IMR-90 (cell line): ENCODE measurements around the gene OSBPL2. TPM values are rescaled to one million over a fixed set of nuclear protein-coding genes. Genes with fewer than 3 reads are reported as not detected.

Source experiments
- ATAC-seq: fragments of 200-7000 bp; cut with Tn5 transposase; 2 replicates; pipeline ENCODE4 v1.9.1; 2020; ENCODE audit warnings: low read depth, mild to moderate bottlenecking, moderate library complexity
- BruUV-seq: library from RNA; stranded (reverse); fragments of 400-500 nt; replicated peaks from 2 replicates; lab custom pipeline; 2021; lab: Mats Ljungman, UMichigan
- CTCF ChIA-PET: fragments of 300-600 bp; formaldehyde crosslinking; extraction: SDS; loops from one replicate; lab custom pipeline; 2021; ENCODE audit warnings: antibody characterized with exemption; lab: Yijun Ruan, JAX
- POLR2A ChIA-PET: fragments of 300-600 bp; sonication (Branson Sonifier 250); formaldehyde crosslinking; loops from one replicate; lab custom pipeline; 2022; ENCODE audit warnings: antibody characterized with exemption; ENCODE audit not compliant: unreplicated experiment; lab: Charles Lee
- DNase-seq: peaks from one replicate; pipeline ENCODE4 v3.0.0; 2013
- H2AFZ ChIP-seq: replicated peaks from 2 replicates; pipeline ENCODE3; 2013; ENCODE audit warnings: low read length, mild to moderate bottlenecking; ENCODE audit not compliant: poor library complexity
- H2AK5ac ChIP-seq: 2 replicates; pipeline ENCODE4 v1.6.1; 2013; ENCODE audit warnings: low read depth, low read length, inconsistent platforms
- H2AK9ac ChIP-seq: replicated peaks from 2 replicates; pipeline ENCODE3; 2013; ENCODE audit warnings: mild to moderate bottlenecking, low read depth, low read length, moderate library complexity; ENCODE audit not compliant: poor library complexity
- H2BK120ac ChIP-seq: 2 replicates; pipeline ENCODE4 v1.6.1; 2013; ENCODE audit warnings: low read depth, low read length, inconsistent platforms
- H2BK15ac ChIP-seq: 3 replicates; pipeline ENCODE4 v1.6.1; 2013; ENCODE audit warnings: low read depth, low read length, inconsistent platforms
- H2BK20ac ChIP-seq: 2 replicates; pipeline ENCODE4 v1.6.1; 2013; ENCODE audit warnings: low read depth, mild to moderate bottlenecking, inconsistent platforms, low read length, moderate library complexity
- H2BK5ac ChIP-seq: 2 replicates; pipeline ENCODE4 v1.6.1; 2013; ENCODE audit warnings: mild to moderate bottlenecking, low read depth, low read length, inconsistent platforms; ENCODE audit not compliant: poor library complexity, severe bottlenecking
- H3K14ac ChIP-seq: replicated peaks from 2 replicates; pipeline ENCODE4 v1.6.1; 2013; ENCODE audit warnings: low read depth, low read length, inconsistent platforms
- H3K18ac ChIP-seq: 2 replicates; pipeline ENCODE4 v1.6.1; 2013; ENCODE audit warnings: low read depth, low read length, control low read depth
- H3K23ac ChIP-seq: 2 replicates; pipeline ENCODE4 v1.6.1; 2013; ENCODE audit warnings: low read depth, low read length, inconsistent platforms
- H3K27ac ChIP-seq: 2 replicates; pipeline ENCODE4 v1.5.1; 2013; ENCODE audit warnings: mild to moderate bottlenecking, control low read depth, low read length; ENCODE audit not compliant: insufficient read depth
- H3K27me3 ChIP-seq: 2 replicates; pipeline ENCODE4 v1.6.1; 2013; ENCODE audit warnings: low read length; ENCODE audit not compliant: control insufficient read depth, insufficient read depth
- H3K36me3 ChIP-seq: 2 replicates; pipeline ENCODE4 v1.6.1; 2013; ENCODE audit warnings: low read length, mixed read lengths; ENCODE audit not compliant: control insufficient read depth, insufficient read depth
- H3K4ac ChIP-seq: 2 replicates; pipeline ENCODE4 v1.6.1; 2013; ENCODE audit warnings: low read depth, low read length, inconsistent platforms
- H3K4me1 ChIP-seq: 2 replicates; pipeline ENCODE4 v1.6.1; 2013; ENCODE audit warnings: low read length, mixed read lengths; ENCODE audit not compliant: control insufficient read depth, insufficient read depth
- H3K4me2 ChIP-seq: 2 replicates; pipeline ENCODE4 v1.6.1; 2013; ENCODE audit warnings: low read depth, mild to moderate bottlenecking, control low read depth, low read length, moderate library complexity
- H3K4me3 ChIP-seq: 2 replicates; pipeline ENCODE4 v1.5.1; 2013; ENCODE audit warnings: low read depth, mild to moderate bottlenecking, control low read depth, low read length, moderate library complexity; ENCODE audit not compliant: insufficient read depth
- H3K56ac ChIP-seq: 2 replicates; pipeline ENCODE4 v1.6.1; 2013; ENCODE audit warnings: low read length, inconsistent platforms; ENCODE audit not compliant: insufficient read depth; ENCODE audit errors: extremely low read depth
- H3K79me1 ChIP-seq, 2 experiments: 2 replicates each; pipeline ENCODE4 v1.6.1; 2013; ENCODE audit warnings: low read length in 2 of 2, inconsistent platforms in 1 of 2, low read depth in 1 of 2
- H3K9ac ChIP-seq: 2 replicates; pipeline ENCODE4 v1.6.1; 2013; ENCODE audit warnings: low read depth, low read length, control low read depth
- H3K9me1 ChIP-seq: 2 replicates; pipeline ENCODE4 v1.6.1; 2013; ENCODE audit warnings: low read length, inconsistent platforms; ENCODE audit not compliant: insufficient read depth
- H3K9me3 ChIP-seq: 2 replicates; pipeline ENCODE4 v1.6.1; 2013; ENCODE audit warnings: low read length; ENCODE audit not compliant: control insufficient read depth, insufficient read depth
- H4K20me1 ChIP-seq: 2 replicates; pipeline ENCODE4 v1.6.1; 2013; ENCODE audit warnings: low read length, inconsistent platforms; ENCODE audit not compliant: insufficient read depth
- H4K5ac ChIP-seq: 2 replicates; pipeline ENCODE4 v1.6.1; 2013; ENCODE audit warnings: mild to moderate bottlenecking, low read depth, low read length, control low read depth
- H4K8ac ChIP-seq, 2 experiments: 2 replicates each; pipeline ENCODE4 v1.6.1; 2013; ENCODE audit warnings: low read depth in 2 of 2, low read length in 2 of 2, control low read depth in 1 of 2, inconsistent platforms in 1 of 2
- H4K91ac ChIP-seq: 2 replicates; pipeline ENCODE4 v1.6.1; 2013; ENCODE audit warnings: low read depth, low read length, inconsistent platforms; ENCODE audit not compliant: insufficient read depth
- BHLHE40 ChIP-seq: fragments of 150-350 bp; IDR thresholded peaks from 2 replicates; pipeline ENCODE4 v1.6.1; 2016; ENCODE audit warnings: mild to moderate bottlenecking, low read depth, low read length
- CHD1 ChIP-seq: IDR thresholded peaks from 2 replicates; pipeline ENCODE4 v1.6.1; 2012; ENCODE audit warnings: low read depth, low read length, improper control_type of control experiment
- SMC3 ChIP-seq: fragments of 150-350 bp; IDR thresholded peaks from 2 replicates; pipeline ENCODE4 v1.6.1; 2016; ENCODE audit warnings: low read depth, mild to moderate bottlenecking, antibody characterized with exemption, low read length, moderate library complexity
- WGBS, 2 experiments: methylation state at CpG; one replicate each; pipeline versions ENCODE4 v1.1.5 to v1.1.7; 2013; ENCODE audit warnings: missing lambda C conversion rate in 2 of 2; ENCODE audit not compliant: insufficient read length in 1 of 2; ENCODE audit errors: extremely low coverage in 2 of 2; 5-methylcytosine and 5-hydroxymethylcytosine counted together
- dilution Hi-C: fragments of 300-500 bp; cut with HindIII; formaldehyde crosslinking; loops from one replicate; pipeline ENCODE4 v1.14.3; 2018; ENCODE audit warnings: low sequenced_read_pairs; ENCODE audit not compliant: unreplicated experiment
- in situ Hi-C: fragments of 300-500 bp; cut with MboI; formaldehyde crosslinking; loops from 3 replicates; pipeline ENCODE4 v1.14.3; 2019; ENCODE audit warnings: low sequenced_read_pairs, inconsistent platforms, mixed read lengths
- intact Hi-C: fragments of 100-400 bp; cut with micrococcal nuclease; formaldehyde crosslinking; loops from 2 replicates; pipeline ENCODE4 v1.10.0; 2022
- polyA plus RNA-seq, 3 experiments: library from polyadenylated mRNA; depleted of rRNA; stranded (reverse); fragments of >200 nt; gene quantifications; 2 replicates each; pipeline ENCODE4 v1.2.3, GENCODE V29; 2012; ENCODE audit warnings: low replicate concordance in 1 of 3
- total RNA-seq: library from RNA; depleted of rRNA; stranded (reverse); fragments of >200 nt; gene quantifications from 2 replicates; pipeline ENCODE4 v1.2.3, GENCODE V29; 2012

OSBPL2 gene
- total and polyA plus RNA-seq, 2 of the 4 experiments (the other 2 are of a cell fraction): 19.3 to 27.6 TPM

GRCh38 chr20:62315773-62316172 is 77.5 kb downstream of the OSBPL2 start:
- ATAC-seq (no peak), DNase-seq (no peak)
- Histone ChIP-seq H2AK9ac (no peak overlapping the region), H3K23ac (no peak overlapping the region), H3K14ac (no peak overlapping the region), H3K9me3 (no peaks in the 10 kb centered on the region), H2BK15ac (no peak overlapping the region), H2BK20ac (no peak overlapping the region), H4K20me1 (no peaks in the 10 kb centered on the region), H4K91ac (no peak overlapping the region), H3K36me3 (peaks cover 41% of the 10 kb centered on the region; the same call in 1 of the 2 replicates), H2AK5ac (no peak overlapping the region), H3K9me1 (no peaks in the 10 kb centered on the region), H3K9ac (no peak overlapping the region), H3K4me3 (no peak overlapping the region), H2BK5ac (no peak overlapping the region), H4K8ac (no peak overlapping the region), H4K5ac (no peak overlapping the region), H3K4ac (no peak overlapping the region), H3K56ac (no peak overlapping the region), H2BK120ac (no peak overlapping the region), H3K4me1 (no peaks in the 10 kb centered on the region), H3K4me2 (no peak overlapping the region), H2AFZ (no peak overlapping the region), H3K18ac (no peak overlapping the region), H3K79me1 (no peaks in the 10 kb centered on the region), H3K27me3 (no peaks in the 10 kb centered on the region), H3K27ac (no peak overlapping the region)
- no TSS peak for BruUV-seq
- intact Hi-C loops: no loop called here
- POLR2A ChIA-PET: no interaction called here
- 90% methylated on average over 6 of the region's 12 CpGs; no CpG with 5 or more reads in 1 of the 2 experiments for WGBS, 2 experiments
- TF ChIP-seq SMC3 (no peak), BHLHE40 (no peak), CHD1 (no peak)
- in situ Hi-C loops: no loop called here
- CTCF ChIA-PET: no interaction called here
- dilution Hi-C loops: no loop called here
